Mesothelial cell of epicardium (in vitro differentiated cells): ENCODE data around the gene FCHSD2. TPM values are rescaled to one million over a fixed set of nuclear protein-coding genes. Genes with fewer than 3 reads are reported as not detected.
"Not testable (repeated sequence)": the region's sequence is repeated elsewhere in the genome, so short reads cannot be mapped to it uniquely, and the experiment has no call there.

Experiments used
- DNase-seq, 2 experiments: peaks; one replicate each; pipeline ENCODE4 v3.0.0; 2021; ENCODE audit warnings: low spot score in 2 of 2; ENCODE audit not compliant: unreplicated experiment in 2 of 2
- H3K27ac Mint-ChIP-seq: 2 replicates; pipeline ENCODE4 v1.8.0; 2021; ENCODE audit warnings: mixed read lengths
- H3K27me3 Mint-ChIP-seq: 2 replicates; pipeline ENCODE4 v1.8.0; 2021; ENCODE audit warnings: low read depth, mixed read lengths
- H3K36me3 Mint-ChIP-seq: 2 replicates; pipeline ENCODE4 v1.8.0; 2021; ENCODE audit warnings: mixed read lengths
- H3K4me1 Mint-ChIP-seq: 2 replicates; pipeline ENCODE4 v1.8.0; 2021; ENCODE audit warnings: mixed read lengths
- H3K4me3 Mint-ChIP-seq: 2 replicates; pipeline ENCODE4 v1.8.0; 2021; ENCODE audit warnings: mild to moderate bottlenecking, moderate library complexity, mixed read lengths
- H3K9me3 Mint-ChIP-seq: 2 replicates; pipeline ENCODE4 v1.8.0; 2021; ENCODE audit warnings: mixed read lengths
- total RNA-seq: library from RNA; stranded (reverse); gene quantifications from 3 replicates; pipeline ENCODE4 v1.2.1, GENCODE V29; 2021
- TF ChIP-seq, protein P1 (sequence below): fragments of 200-600 bp; sonication (generic); IDR thresholded peaks from one replicate; pipeline ENCODE4 v1.5.0; 2021; ENCODE audit warnings: antibody characterized with exemption; ENCODE audit not compliant: unreplicated experiment

Gene FCHSD2
- total RNA-seq, 1 donor from 2014 or later: 33.8 TPM

GRCh38 chr11:72859126-72859525 is 283.0 kb downstream of the FCHSD2 start:
- H3K9me3 Mint-ChIP-seq: no peaks in the 10 kb centered on the region
- H3K4me3 Mint-ChIP-seq: no peak overlapping the region
- H3K27me3 Mint-ChIP-seq: no peaks in the 10 kb centered on the region
- H3K36me3 Mint-ChIP-seq: peaks cover 3% of the 10 kb centered on the region
- no peak overlapping the region for H3K27ac Mint-ChIP-seq
- TF ChIP-seq, protein P1, sequence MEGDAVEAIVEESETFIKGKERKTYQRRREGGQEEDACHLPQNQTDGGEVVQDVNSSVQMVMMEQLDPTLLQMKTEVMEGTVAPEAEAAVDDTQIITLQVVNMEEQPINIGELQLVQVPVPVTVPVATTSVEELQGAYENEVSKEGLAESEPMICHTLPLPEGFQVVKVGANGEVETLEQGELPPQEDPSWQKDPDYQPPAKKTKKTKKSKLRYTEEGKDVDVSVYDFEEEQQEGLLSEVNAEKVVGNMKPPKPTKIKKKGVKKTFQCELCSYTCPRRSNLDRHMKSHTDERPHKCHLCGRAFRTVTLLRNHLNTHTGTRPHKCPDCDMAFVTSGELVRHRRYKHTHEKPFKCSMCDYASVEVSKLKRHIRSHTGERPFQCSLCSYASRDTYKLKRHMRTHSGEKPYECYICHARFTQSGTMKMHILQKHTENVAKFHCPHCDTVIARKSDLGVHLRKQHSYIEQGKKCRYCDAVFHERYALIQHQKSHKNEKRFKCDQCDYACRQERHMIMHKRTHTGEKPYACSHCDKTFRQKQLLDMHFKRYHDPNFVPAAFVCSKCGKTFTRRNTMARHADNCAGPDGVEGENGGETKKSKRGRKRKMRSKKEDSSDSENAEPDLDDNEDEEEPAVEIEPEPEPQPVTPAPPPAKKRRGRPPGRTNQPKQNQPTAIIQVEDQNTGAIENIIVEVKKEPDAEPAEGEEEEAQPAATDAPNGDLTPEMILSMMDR: no peak
- peaks cover 9% of the 10 kb centered on the region for H3K4me1 Mint-ChIP-seq
- DNase-seq: no peak

DNA sequence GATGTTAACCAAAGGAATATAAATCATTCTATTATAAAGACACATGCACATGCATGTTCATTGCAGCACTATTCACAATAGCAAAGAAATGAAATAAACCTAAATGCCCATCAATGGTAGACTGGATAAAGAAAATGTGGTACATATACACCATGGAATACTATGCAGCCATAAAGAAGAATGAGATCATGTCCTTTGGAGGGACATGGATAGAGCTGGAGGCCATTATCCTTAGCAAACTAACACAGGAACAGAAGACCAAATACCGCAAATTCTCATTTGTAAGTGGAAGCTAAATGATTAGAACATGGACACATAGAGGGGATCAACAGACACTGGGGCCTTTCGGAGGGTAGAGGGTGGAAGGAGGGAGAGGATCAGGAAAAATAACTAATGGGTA is 283.9 kb downstream of the FCHSD2 start:
- not testable (repeated sequence) for H3K36me3 Mint-ChIP-seq, H3K27ac Mint-ChIP-seq, H3K4me1 Mint-ChIP-seq, H3K27me3 Mint-ChIP-seq, H3K9me3 Mint-ChIP-seq, H3K4me3 Mint-ChIP-seq, DNase-seq

DNA sequence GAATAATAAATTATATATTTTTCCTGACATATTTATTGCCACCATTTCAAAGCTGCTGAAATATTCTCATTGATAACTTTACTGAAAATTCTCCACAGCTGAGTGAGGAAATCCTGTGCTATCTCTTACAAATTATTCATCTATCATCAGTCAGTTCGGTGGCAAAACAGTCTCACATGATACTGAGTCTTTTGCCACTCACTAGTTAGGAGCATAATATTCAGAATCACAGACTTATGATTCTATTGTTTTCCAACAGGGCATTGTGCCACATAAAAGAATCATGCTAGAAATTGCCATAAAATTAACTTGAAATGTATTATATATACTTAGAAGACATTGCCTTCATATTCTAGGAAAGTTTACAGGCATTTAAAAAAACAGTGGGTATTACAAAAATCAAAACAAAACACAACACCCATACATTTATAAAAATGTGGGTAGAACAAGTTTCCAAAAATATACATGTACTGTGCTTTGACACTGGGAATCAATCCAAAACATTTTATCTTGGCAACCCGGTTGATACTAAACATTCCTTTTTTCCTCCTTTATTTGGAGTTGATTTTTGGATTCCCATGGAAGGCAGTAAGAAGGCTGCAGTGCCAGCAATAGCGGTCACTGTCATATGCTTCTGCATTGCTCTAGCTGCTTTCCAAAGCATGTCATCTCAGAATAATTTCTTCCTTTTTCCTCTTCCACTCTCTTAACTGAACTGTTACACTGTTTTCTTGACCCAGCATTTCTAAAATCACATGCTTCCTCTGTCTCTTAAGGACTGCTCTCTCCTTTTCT is 285.4 kb downstream of the FCHSD2 start:
- H3K36me3 Mint-ChIP-seq: peaks cover 11% of the 10 kb centered on the region
- no peak overlapping the region for H3K27ac Mint-ChIP-seq
- TF ChIP-seq, protein P1: no peak
- H3K4me1 Mint-ChIP-seq: peaks cover 6% of the 10 kb centered on the region
- H3K4me3 Mint-ChIP-seq: no peak overlapping the region
- peaks cover 11% of the 10 kb centered on the region for H3K9me3 Mint-ChIP-seq
- H3K27me3 Mint-ChIP-seq: no peaks in the 10 kb centered on the region
- no peak for DNase-seq

DNA sequence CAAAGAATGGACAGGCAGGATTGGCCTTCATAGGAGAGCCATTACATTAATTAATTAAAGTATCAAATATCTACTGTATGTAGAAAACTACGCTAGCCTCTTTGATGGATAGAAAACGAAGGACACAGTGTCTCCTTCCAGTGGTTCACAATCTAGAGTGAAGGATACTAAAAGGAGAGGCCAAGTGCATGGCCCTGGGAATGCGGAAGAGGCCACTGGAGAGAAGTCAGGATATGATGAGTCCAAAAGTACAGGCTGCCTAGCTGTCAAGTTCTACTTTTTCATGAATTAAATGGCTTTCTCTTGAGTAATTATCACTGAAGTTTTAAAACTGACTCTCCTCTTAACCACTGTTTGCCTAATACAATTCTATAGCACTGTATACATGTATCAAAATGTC is 286.1 kb downstream of the FCHSD2 start:
- no peak for DNase-seq
- Mint-ChIP-seq H3K4me1 (peaks cover 6% of the 10 kb centered on the region), H3K36me3 (peaks cover 12% of the 10 kb centered on the region), H3K9me3 (peaks cover 11% of the 10 kb centered on the region), H3K27ac (no peak overlapping the region), H3K4me3 (no peak overlapping the region), H3K27me3 (no peaks in the 10 kb centered on the region)
- TF ChIP-seq, protein P1: no peak

DNA sequence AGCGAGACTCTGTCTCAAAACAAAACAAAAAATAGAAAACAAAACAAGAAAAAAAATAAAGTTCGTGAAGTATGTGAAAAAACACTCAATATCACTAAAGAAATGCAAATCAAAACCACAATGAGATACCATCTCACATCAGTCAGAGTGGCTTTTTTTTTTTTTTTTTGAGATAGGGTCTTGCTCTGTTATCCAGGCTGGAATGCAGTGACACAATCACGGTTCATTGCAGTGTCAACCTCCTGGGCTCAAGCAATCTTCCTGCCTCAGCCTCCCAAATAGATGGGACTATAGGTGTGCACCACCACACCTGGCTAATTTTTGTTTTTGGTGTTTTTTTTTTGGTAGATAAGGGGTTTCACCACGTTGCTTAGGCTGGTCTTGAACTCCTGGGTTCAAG is 290.4 kb downstream of the FCHSD2 start:
- no peak overlapping the region for H3K4me3 Mint-ChIP-seq
- peaks cover 15% of the 10 kb centered on the region for H3K36me3 Mint-ChIP-seq
- H3K9me3 Mint-ChIP-seq: peaks cover 11% of the 10 kb centered on the region

DNA sequence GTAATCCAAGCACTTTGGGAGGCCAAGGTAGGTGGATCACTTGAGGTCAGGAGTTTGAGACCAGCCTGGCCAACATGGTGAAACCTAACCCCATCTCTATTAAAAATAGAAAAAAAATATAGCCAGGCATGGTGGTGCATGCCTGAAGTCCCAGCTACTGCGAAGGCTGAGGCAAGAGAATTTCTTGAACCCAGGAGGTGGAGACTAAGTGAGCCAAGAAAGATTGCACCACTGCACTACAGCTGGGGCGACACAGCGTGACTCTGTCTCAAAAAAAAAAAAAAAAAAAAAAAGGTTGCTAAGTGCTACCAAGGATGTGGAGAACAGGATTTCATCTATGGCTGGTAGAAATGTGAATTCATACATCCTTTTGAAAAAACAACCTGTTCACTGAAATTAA is 291.3 kb downstream of the FCHSD2 start:
- H3K36me3 Mint-ChIP-seq: peaks cover 19% of the 10 kb centered on the region
- DNase-seq: no peak
- peaks cover 11% of the 10 kb centered on the region for H3K9me3 Mint-ChIP-seq
- no peak overlapping the region for H3K27ac Mint-ChIP-seq
- H3K4me1 Mint-ChIP-seq: no peaks in the 10 kb centered on the region
- TF ChIP-seq, protein P1: no peak
- no peaks in the 10 kb centered on the region for H3K27me3 Mint-ChIP-seq
- no peak overlapping the region for H3K4me3 Mint-ChIP-seq

More for the DNA sequence above, 290.4 kb downstream of the FCHSD2 start:
- TF ChIP-seq, protein P1: no peak
- Mint-ChIP-seq H3K4me1 (peaks cover 1% of the 10 kb centered on the region), H3K27me3 (no peaks in the 10 kb centered on the region), H3K27ac (no peak overlapping the region)
- no peak for DNase-seq
